ENCODE results near the gene CRYGS.
"Not testable (repeated sequence)": the region's sequence is repeated elsewhere in the genome, so short reads cannot be mapped to it uniquely, and the experiment has no call there.

Gene CRYGS

GRCh38 chr3:186570096-186570940, 26.1 kb upstream of the CRYGS start, which contains the start of gene DNAJB11:
DNAJB11 (plus strand) TSS chr3:186570720; CDS start chr3:186570898, 178 bp downstream.
- TF ChIP-seq, protein P1, sequence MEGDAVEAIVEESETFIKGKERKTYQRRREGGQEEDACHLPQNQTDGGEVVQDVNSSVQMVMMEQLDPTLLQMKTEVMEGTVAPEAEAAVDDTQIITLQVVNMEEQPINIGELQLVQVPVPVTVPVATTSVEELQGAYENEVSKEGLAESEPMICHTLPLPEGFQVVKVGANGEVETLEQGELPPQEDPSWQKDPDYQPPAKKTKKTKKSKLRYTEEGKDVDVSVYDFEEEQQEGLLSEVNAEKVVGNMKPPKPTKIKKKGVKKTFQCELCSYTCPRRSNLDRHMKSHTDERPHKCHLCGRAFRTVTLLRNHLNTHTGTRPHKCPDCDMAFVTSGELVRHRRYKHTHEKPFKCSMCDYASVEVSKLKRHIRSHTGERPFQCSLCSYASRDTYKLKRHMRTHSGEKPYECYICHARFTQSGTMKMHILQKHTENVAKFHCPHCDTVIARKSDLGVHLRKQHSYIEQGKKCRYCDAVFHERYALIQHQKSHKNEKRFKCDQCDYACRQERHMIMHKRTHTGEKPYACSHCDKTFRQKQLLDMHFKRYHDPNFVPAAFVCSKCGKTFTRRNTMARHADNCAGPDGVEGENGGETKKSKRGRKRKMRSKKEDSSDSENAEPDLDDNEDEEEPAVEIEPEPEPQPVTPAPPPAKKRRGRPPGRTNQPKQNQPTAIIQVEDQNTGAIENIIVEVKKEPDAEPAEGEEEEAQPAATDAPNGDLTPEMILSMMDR (IDR thresholded peaks at IDR 0.05; ENCODE audit: low read depth, low read length): no peak
- peak; percentile 99 for DNase-seq (ENCODE audit: extremely low read depth, low read depth)

DNA sequence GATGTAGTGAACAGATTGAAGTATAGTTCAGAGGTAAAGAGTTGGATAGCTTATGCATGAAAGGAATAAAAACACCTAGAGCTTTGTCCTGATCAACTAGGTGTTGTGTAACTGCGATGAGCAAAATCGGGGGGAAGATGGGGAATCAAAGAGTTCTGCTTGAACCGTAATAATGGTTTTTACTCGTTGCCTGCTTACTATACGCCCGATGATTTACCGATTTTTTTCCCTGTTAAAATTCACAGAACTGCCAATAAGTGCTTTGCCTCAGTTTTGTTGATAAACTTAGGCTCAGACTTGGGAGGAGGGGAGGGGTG, 25.6 kb upstream of the CRYGS start:
- DNase-seq (ENCODE audit: extremely low read depth, low read depth): no peak
- TF ChIP-seq, protein P1 (IDR thresholded peaks at IDR 0.05; ENCODE audit: low read depth, low read length): no peak

DNA sequence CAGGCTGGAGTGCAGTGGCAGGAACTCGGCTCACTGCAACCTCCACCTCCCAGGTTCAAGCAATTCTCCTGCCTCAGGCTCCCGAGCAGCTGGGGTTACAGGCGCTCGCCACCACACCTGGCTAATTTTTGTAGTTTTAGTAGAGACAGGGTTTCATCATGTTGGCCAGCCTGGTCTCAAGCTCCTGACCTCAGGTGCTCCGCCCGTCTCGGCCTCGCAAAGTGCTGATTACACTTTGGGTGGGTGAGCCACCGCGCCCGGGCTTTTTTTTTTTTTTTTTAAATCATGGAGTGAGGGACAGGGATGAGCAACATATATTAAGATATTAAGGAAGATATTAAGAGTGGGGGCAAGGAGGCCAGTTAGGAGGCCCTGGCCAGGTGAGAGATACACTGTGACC, 25.2 kb upstream of the CRYGS start:
- not testable (repeated sequence) for DNase-seq (ENCODE audit: extremely low read depth, low read depth)

GRCh38 chr3:186567072-186567921, 23.1 kb upstream of the CRYGS start, which contains the start of gene TBCCD1:
TBCCD1 (minus strand) TSS chr3:186567339; CDS start chr3:186564329, 3,010 bp downstream.
- TF ChIP-seq, protein P1 (IDR thresholded peaks at IDR 0.05; ENCODE audit: low read depth, low read length): no peak
- DNase-seq (ENCODE audit: extremely low read depth, low read depth): peak; percentile 65

GRCh38 chr3:186566772-186567071, 22.5 kb upstream of the CRYGS start:
- DNase-seq (ENCODE audit: extremely low read depth, low read depth): no peak
- TF ChIP-seq, protein P1 (IDR thresholded peaks at IDR 0.05; ENCODE audit: low read depth, low read length): no peak

- TF ChIP-seq, protein P1 (IDR thresholded peaks at IDR 0.05; ENCODE audit: low read depth, low read length): no peak
- no peak for DNase-seq (ENCODE audit: extremely low read depth, low read depth)
Observed at GRCh38 chr3:186564586-186564985, 20.4 kb upstream of the CRYGS start.

DNA sequence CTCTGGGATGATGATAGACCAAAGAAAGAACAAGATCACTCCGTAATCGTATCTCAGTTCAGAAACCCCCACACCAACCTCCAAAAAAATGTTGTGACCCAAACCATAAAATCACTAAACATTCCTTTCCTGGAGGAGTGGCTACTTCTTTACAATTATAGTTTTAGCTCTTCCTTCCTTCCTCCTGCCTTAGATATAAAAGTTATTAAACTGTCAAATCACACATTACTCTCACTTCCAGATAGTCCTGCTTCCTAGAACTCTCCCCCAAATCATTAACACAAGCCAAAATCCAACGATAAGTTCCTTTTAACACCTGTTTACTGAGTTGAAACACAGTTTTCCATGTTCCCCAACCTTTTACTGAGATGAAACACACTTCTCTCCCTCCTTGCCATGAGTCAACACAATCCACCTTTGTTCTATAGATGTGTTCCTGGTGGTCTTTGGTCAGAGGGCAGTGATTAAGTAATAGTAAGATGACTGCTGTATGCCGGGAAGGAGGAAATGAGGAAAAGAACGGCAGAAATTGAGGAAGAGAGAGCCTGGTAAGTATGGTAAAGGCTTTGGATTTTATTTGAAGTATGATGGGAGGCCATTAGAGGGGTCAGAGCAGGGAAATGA, 8.3 kb upstream of the CRYGS start:
- TF ChIP-seq, protein P1 (IDR thresholded peaks at IDR 0.05; ENCODE audit: low read depth, low read length): no peak
- DNase-seq (ENCODE audit: extremely low read depth, low read depth): no peak
